Stimulated activated naive CD8-positive, alpha-beta T cell treated with anti-CD3 and anti-CD28 coated beads, Interleukin-15, amount 100 ng/mL, for 72 hours (primary cell): Measurements from ENCODE around the gene PSMG2.
"Not testable (repeated sequence)": the region's sequence is repeated elsewhere in the genome, so short reads cannot be mapped to it uniquely, and the experiment has no call there.

Experiments
- ATAC-seq: fragments of 150-1000 bp; cut with Tn5 transposase; 2 replicates; pipeline ENCODE4 v1.10.0; 2021; ENCODE audit warnings: mild to moderate bottlenecking, moderate library complexity
- DNase-seq, 2 donors: peaks; one replicate each; pipeline ENCODE4 v3.0.0; 2021 to 2022
- H3K27ac Mint-ChIP-seq, 2 donors: one replicate each; pipeline ENCODE4 v1.8.0; 2022; ENCODE audit warnings: mild to moderate bottlenecking in 2 of 2, mixed read lengths in 2 of 2, moderate library complexity in 2 of 2
- H3K27me3 Mint-ChIP-seq: one replicate; pipeline ENCODE4 v1.8.0; 2022; ENCODE audit warnings: mixed read lengths
- H3K4me1 Mint-ChIP-seq: one replicate; pipeline ENCODE4 v1.8.0; 2022; ENCODE audit warnings: mild to moderate bottlenecking, mixed read lengths
- H3K4me3 Mint-ChIP-seq, 2 donors: one replicate each; pipeline ENCODE4 v1.8.0; 2022; ENCODE audit warnings: mild to moderate bottlenecking in 2 of 2, mixed read lengths in 2 of 2, moderate library complexity in 1 of 2
- H3K9me3 Mint-ChIP-seq, 2 donors: one replicate each; pipeline ENCODE4 v1.8.0; 2022; ENCODE audit warnings: mixed read lengths in 2 of 2

PSMG2 gene

DNA sequence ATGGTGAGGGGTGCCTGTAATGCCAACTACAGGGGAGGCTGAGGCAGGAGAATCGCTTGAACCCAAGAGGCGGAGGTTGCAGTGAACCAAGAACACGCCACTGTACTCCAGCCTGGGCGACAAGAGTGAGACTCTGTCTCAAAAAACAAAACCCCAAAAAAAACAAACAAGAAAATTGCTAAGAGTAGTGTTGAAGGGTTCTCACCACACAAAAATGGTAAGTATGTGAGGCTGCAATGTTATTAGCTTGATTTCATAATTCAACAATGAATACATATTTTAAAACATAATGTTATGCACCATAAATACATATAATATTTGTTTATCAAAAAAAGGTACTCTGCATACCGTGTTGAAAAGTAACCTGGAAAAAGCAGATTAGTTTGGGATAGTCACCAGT, 45.8 kb downstream of the PSMG2 start:
- no peak overlapping the region for H3K27ac Mint-ChIP-seq
- no peak for ATAC-seq
- peaks cover 8% of the 10 kb centered on the region for H3K27me3 Mint-ChIP-seq
- peaks cover 22% of the 10 kb centered on the region for H3K4me1 Mint-ChIP-seq
- no peaks in the 10 kb centered on the region for H3K9me3 Mint-ChIP-seq
- no peak for DNase-seq
- H3K4me3 Mint-ChIP-seq, result no peak overlapping the region

GRCh38 chr18:12749121-12749520, 46.3 kb downstream of the PSMG2 start:
- DNase-seq, result no peak
- no peak for ATAC-seq
- H3K4me1 Mint-ChIP-seq, result peaks cover 22% of the 10 kb centered on the region
- no peak overlapping the region for H3K27ac Mint-ChIP-seq
- peaks cover 8% of the 10 kb centered on the region for H3K27me3 Mint-ChIP-seq
- H3K9me3 Mint-ChIP-seq, result no peaks in the 10 kb centered on the region
- H3K4me3 Mint-ChIP-seq, result no peak overlapping the region

GRCh38 chr18:12750076-12750714, 47.4 kb downstream of the PSMG2 start:
- peak; percentile 17 to 32 for DNase-seq
- H3K9me3 Mint-ChIP-seq, result no peaks in the 10 kb centered on the region
- H3K4me1 Mint-ChIP-seq, result peaks cover 22% of the 10 kb centered on the region
- peak; percentile 69 for ATAC-seq
- peak overlapping the region; percentile 52 to 56 for H3K4me3 Mint-ChIP-seq
- H3K27ac Mint-ChIP-seq, result peak overlapping the region; percentile 60 to 91
- H3K27me3 Mint-ChIP-seq, result peaks cover 8% of the 10 kb centered on the region

DNA sequence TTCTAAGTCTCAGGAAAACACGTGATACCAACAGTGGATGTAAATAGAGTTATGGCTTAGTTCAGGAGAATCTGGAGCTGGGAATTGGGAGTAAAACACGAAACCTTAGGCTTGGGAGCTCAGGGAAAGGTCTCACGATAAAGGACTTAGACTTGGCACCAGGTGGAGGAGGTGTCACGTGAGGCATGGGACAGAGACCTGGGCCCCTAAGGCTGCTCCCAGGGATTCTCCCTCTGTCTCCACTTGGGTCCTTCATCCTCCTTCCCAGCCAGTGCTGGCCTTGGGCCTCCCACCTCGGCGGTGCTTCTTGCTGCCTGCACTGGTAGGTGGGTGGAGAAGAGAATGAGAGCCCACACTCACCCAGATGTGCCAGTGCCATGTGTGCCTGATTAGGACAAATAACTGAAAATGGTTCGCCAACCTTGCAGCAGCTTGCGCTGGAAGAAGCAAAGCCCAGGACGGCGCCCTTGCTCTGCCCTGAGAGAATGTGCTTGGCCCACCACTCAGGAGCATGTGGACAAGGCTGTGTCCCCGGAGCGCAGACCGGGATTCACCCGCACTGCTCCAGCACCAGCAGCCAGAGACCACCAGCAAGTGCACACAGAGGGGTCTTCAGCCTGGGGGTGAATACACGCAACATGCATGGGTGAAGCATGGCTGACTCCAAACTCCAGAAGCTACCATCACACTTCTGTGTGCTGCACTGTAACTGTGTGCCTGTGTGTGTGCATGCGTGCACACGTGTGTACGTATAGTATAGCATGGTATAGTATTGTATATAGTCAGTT, 48.1 kb downstream of the PSMG2 start:
- Mint-ChIP-seq H3K9me3 (no peaks in the 10 kb centered on the region), H3K27ac (no peak overlapping the region), H3K4me3 (peak overlapping the region; percentile 52 to 56), H3K27me3 (peaks cover 8% of the 10 kb centered on the region), H3K4me1 (peaks cover 22% of the 10 kb centered on the region)
- ATAC-seq, result no peak
- DNase-seq, result no peak

DNA sequence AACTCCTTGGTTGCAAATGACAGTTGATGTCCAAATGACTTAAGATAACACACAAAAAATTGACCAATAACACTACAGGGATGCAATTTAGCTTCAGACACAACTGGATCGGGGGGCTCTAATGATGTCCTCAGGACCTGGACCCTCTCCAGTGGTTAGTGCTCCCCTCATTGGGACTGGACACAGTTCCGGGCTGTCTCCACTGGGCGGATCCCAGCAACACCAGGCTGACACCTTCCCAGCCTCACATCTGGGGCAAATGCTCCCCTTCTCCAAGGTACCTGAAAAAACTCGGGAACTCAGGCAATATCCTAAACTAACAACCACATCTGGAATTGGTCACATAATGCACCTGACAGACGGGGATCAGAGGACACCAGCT, 48.7 kb downstream of the PSMG2 start:
- no peaks in the 10 kb centered on the region for H3K9me3 Mint-ChIP-seq
- H3K4me1 Mint-ChIP-seq, result peaks cover 22% of the 10 kb centered on the region
- ATAC-seq (no peak), DNase-seq (no peak)
- H3K4me3 Mint-ChIP-seq, result no peak overlapping the region
- peak overlapping the region in 1 of 2 donors; percentile 26 for H3K27ac Mint-ChIP-seq
- H3K27me3 Mint-ChIP-seq, result peaks cover 8% of the 10 kb centered on the region

DNA sequence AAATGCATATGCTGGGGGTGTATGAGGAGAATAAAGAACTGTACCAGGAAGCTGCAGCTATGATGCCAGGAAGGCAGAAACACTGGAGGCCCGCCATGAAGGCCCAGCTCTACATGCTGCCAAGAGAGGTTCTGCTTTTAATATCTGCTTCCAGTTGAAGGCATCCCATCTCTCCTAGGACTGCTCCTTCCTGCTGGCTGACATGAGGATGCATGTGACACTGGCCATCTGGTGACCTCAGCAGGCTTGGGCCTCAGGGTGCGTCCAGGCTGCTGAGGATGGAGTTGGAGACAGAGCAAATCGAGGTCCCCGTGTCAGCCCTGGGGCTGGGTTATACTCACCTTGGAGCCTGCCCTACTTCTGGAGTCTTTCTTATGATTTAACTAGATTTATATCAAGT, 49.0 kb downstream of the PSMG2 start:
- DNase-seq, result no peak
- Mint-ChIP-seq H3K27ac (no peak overlapping the region), H3K9me3 (no peaks in the 10 kb centered on the region), H3K4me1 (peaks cover 22% of the 10 kb centered on the region), H3K27me3 (peaks cover 8% of the 10 kb centered on the region), H3K4me3 (no peak overlapping the region)
- no peak for ATAC-seq

- H3K27ac Mint-ChIP-seq, result no peak overlapping the region
- peaks cover 16% of the 10 kb centered on the region for H3K4me1 Mint-ChIP-seq
- no peaks in the 10 kb centered on the region for H3K9me3 Mint-ChIP-seq
- no peak for DNase-seq
- H3K27me3 Mint-ChIP-seq, result peaks cover 2% of the 10 kb centered on the region
- no peak for ATAC-seq
- no peak overlapping the region for H3K4me3 Mint-ChIP-seq
These were observed 51.7 kb downstream of the PSMG2 start for GRCh38 chr18:12754511-12754910.

GRCh38 chr18:12755606-12756005, 52.8 kb downstream of the PSMG2 start:
- H3K27ac Mint-ChIP-seq, DNase-seq, ATAC-seq, H3K9me3 Mint-ChIP-seq, H3K4me1 Mint-ChIP-seq, H3K4me3 Mint-ChIP-seq, H3K27me3 Mint-ChIP-seq: not testable (repeated sequence)

GRCh38 chr18:12756619-12757239, 53.9 kb downstream of the PSMG2 start:
- not testable (repeated sequence) for H3K9me3 Mint-ChIP-seq, H3K4me1 Mint-ChIP-seq, DNase-seq, H3K27me3 Mint-ChIP-seq, ATAC-seq, H3K4me3 Mint-ChIP-seq
- peak overlapping the region in 1 of 2 donors; percentile 52 for H3K27ac Mint-ChIP-seq

- H3K4me1 Mint-ChIP-seq, H3K27ac Mint-ChIP-seq, ATAC-seq, H3K9me3 Mint-ChIP-seq, H3K27me3 Mint-ChIP-seq, DNase-seq, H3K4me3 Mint-ChIP-seq: not testable (repeated sequence)
These were observed 55.7 kb downstream of the PSMG2 start for GRCh38 chr18:12758566-12758965.

DNA sequence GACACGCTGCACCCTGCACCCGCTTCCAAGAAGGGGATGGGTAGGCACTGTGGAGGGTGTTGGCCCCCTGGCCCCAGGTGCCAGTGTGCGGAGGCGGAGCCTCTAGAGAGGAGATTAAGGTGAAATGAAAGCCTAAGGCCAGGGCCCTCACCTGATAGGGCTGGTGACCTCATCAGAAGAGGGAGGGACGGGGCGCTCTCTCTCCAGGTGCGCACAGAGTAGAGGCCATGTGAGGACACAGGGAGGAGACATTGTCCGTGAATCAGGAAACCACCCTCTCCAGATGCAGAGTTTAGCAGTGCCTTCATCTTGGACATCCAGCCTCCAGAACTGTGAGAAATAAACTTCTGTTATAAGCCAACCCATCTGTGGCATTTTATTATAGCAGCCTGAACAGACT, 62.3 kb downstream of the PSMG2 start:
- ATAC-seq (no peak), DNase-seq (no peak)
- H3K4me3 Mint-ChIP-seq, result no peak overlapping the region
- no peaks in the 10 kb centered on the region for H3K9me3 Mint-ChIP-seq
- H3K4me1 Mint-ChIP-seq, result no peaks in the 10 kb centered on the region
- H3K27me3 Mint-ChIP-seq, result no peaks in the 10 kb centered on the region
- H3K27ac Mint-ChIP-seq, result no peak overlapping the region

- DNase-seq (no peak), ATAC-seq (no peak)
- Mint-ChIP-seq H3K4me3 (no peak overlapping the region), H3K27ac (no peak overlapping the region), H3K4me1 (no peaks in the 10 kb centered on the region), H3K9me3 (no peaks in the 10 kb centered on the region), H3K27me3 (no peaks in the 10 kb centered on the region)
These were observed 62.7 kb downstream of the PSMG2 start for GRCh38 chr18:12765586-12765985.

- no peaks in the 10 kb centered on the region for H3K9me3 Mint-ChIP-seq
- ATAC-seq (no peak), DNase-seq (no peak)
- H3K4me3 Mint-ChIP-seq, result no peak overlapping the region
- H3K27me3 Mint-ChIP-seq, result no peaks in the 10 kb centered on the region
- no peaks in the 10 kb centered on the region for H3K4me1 Mint-ChIP-seq
- H3K27ac Mint-ChIP-seq, result no peak overlapping the region
These were observed 64.2 kb downstream of the PSMG2 start for GRCh38 chr18:12766986-12767433.

GRCh38 chr18:12767580-12768155, 64.8 kb downstream of the PSMG2 start:
- Mint-ChIP-seq H3K4me1 (no peaks in the 10 kb centered on the region), H3K4me3 (no peak overlapping the region), H3K27ac (no peak overlapping the region), H3K27me3 (no peaks in the 10 kb centered on the region), H3K9me3 (no peaks in the 10 kb centered on the region)
- ATAC-seq (no peak), DNase-seq (no peak)

GRCh38 chr18:12768625-12769024, 65.8 kb downstream of the PSMG2 start:
- no peaks in the 10 kb centered on the region for H3K9me3 Mint-ChIP-seq
- ATAC-seq (peak; percentile 52), DNase-seq (no peak)
- no peak overlapping the region for H3K4me3 Mint-ChIP-seq
- H3K27me3 Mint-ChIP-seq, result no peaks in the 10 kb centered on the region
- no peaks in the 10 kb centered on the region for H3K4me1 Mint-ChIP-seq
- H3K27ac Mint-ChIP-seq, result no peak overlapping the region

DNA sequence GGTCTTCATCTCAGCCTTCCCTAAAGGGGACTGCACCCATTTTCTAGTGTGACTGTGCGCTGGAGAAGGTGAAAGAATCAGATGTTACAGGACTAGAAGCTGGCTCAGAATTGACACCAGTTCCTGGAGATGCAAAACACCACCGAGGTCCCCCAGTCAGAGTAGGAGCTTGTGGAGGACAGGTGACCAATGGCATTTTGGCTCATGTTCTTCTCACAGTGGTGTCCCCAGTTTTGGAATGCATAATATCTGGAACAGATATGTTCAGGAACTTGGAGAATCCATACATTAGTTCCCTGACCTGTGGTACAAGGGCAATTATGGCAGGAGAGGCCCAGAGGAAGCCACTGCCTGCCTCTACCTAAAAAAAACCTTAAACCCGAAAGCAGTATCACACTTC, 66.3 kb downstream of the PSMG2 start:
- no peaks in the 10 kb centered on the region for H3K9me3 Mint-ChIP-seq
- no peaks in the 10 kb centered on the region for H3K27me3 Mint-ChIP-seq
- DNase-seq, result no peak
- no peaks in the 10 kb centered on the region for H3K4me1 Mint-ChIP-seq
- H3K4me3 Mint-ChIP-seq, result no peak overlapping the region
- ATAC-seq, result no peak
- no peak overlapping the region for H3K27ac Mint-ChIP-seq
